GM12878 (cell line): ENCODE data around the gene ARHGDIA. TPM values are rescaled to one million over a fixed set of nuclear protein-coding genes. Genes with fewer than 3 reads are reported as not detected.

Experiments
- BCLAF1 ChIP-seq: fragments of 450-650 bp; IDR thresholded peaks from 2 replicates; pipeline ENCODE4 v1.6.1; 2017; ENCODE audit warnings: antibody characterized with exemption, mild to moderate bottlenecking, moderate library complexity
- BRCA1 ChIP-seq: IDR thresholded peaks from 2 replicates; pipeline ENCODE4 v1.6.1; 2011; ENCODE audit warnings: low read depth, low read length, improper control_type of control experiment
- CHD4 ChIP-seq: fragments of 200-600 bp; sonication (generic); IDR thresholded peaks from 2 replicates; pipeline ENCODE4 v1.6.1; 2016; ENCODE audit warnings: mild to moderate bottlenecking
- CREM ChIP-seq: IDR thresholded peaks from 2 replicates; pipeline ENCODE4 v1.6.1; 2014; ENCODE audit warnings: antibody characterized with exemption, low read depth
- ETV6 ChIP-seq, 2 experiments: fragments of 450-650 bp in 1 of 2; IDR thresholded peaks in 1 of 2; conservative IDR thresholded peaks in 1 of 2; 2 replicates each; pipeline ENCODE4 v1.6.1; 2014; ENCODE audit warnings: antibody characterized with exemption in 1 of 2, borderline replicate concordance in 1 of 2, low read depth in 1 of 2, mild to moderate bottlenecking in 1 of 2, moderate library complexity in 1 of 2
- EZH2 ChIP-seq: IDR thresholded peaks from 2 replicates; pipeline ENCODE4 v1.6.1; 2012; ENCODE audit warnings: low read depth, mild to moderate bottlenecking, control low read depth, inconsistent platforms, low read length, borderline replicate concordance; ENCODE audit not compliant: control insufficient read depth
- FOXK2 ChIP-seq: fragments of 450-650 bp; IDR thresholded peaks from 2 replicates; pipeline ENCODE4 v1.6.1; 2017; ENCODE audit warnings: mild to moderate bottlenecking, moderate library complexity
- HSF1 ChIP-seq: fragments of 150-350 bp; IDR thresholded peaks from 2 replicates; pipeline ENCODE4 v1.6.1; 2014; ENCODE audit warnings: mild to moderate bottlenecking, low read depth, low read length
- LARP7 ChIP-seq: fragments of 450-650 bp; IDR thresholded peaks from 2 replicates; pipeline ENCODE4 v1.6.1; 2017; ENCODE audit warnings: mild to moderate bottlenecking
- MLLT1 ChIP-seq: fragments of 450-650 bp; IDR thresholded peaks from 2 replicates; pipeline ENCODE4 v1.6.1; 2016; ENCODE audit warnings: mild to moderate bottlenecking
- MYC ChIP-seq: IDR thresholded peaks from 2 replicates; pipeline ENCODE4 v1.6.1; 2011; ENCODE audit warnings: mild to moderate bottlenecking, low read length, moderate library complexity, inconsistent platforms; ENCODE audit not compliant: insufficient read depth, insufficient replicate concordance, insufficient read length, severe bottlenecking
- NFIC ChIP-seq: IDR thresholded peaks from 2 replicates; pipeline ENCODE4 v1.6.1; 2012; ENCODE audit warnings: low read depth, mild to moderate bottlenecking, inconsistent platforms, low read length, moderate library complexity
- NFYB ChIP-seq: IDR thresholded peaks from 2 replicates; pipeline ENCODE4 v1.6.1; 2011; ENCODE audit warnings: low read depth, mild to moderate bottlenecking, low read length, improper control_type of control experiment, moderate library complexity; ENCODE audit not compliant: insufficient read depth
- PAX5 ChIP-seq: IDR thresholded peaks from 2 replicates; pipeline ENCODE4 v1.6.1; 2011; ENCODE audit warnings: low read depth, low read length, borderline replicate concordance
- POLR2AphosphoS5 ChIP-seq: IDR thresholded peaks from 2 replicates; pipeline ENCODE4 v1.6.1; 2011; ENCODE audit warnings: mild to moderate bottlenecking, low read length, inconsistent platforms
- PRDM15 ChIP-seq: fragments of 450-650 bp; formaldehyde crosslinking; IDR thresholded peaks from 2 replicates; pipeline ENCODE4 v1.4.0; 2020; ENCODE audit warnings: mild to moderate bottlenecking, moderate library complexity
- RUNX3 ChIP-seq: IDR thresholded peaks from 2 replicates; pipeline ENCODE4 v1.6.1; 2012; ENCODE audit warnings: low read length, inconsistent platforms
- SIX5 ChIP-seq: IDR thresholded peaks from 2 replicates; pipeline ENCODE4 v1.6.1; 2011; ENCODE audit warnings: mild to moderate bottlenecking, low read depth, low read length, moderate library complexity; ENCODE audit not compliant: severe bottlenecking
- STAT3 ChIP-seq: IDR thresholded peaks from 2 replicates; pipeline ENCODE4 v1.6.1; 2011; ENCODE audit warnings: low read depth, low read length, improper control_type of control experiment
- WRNIP1 ChIP-seq: IDR thresholded peaks from 2 replicates; pipeline ENCODE4 v1.6.1; 2011; ENCODE audit warnings: low read depth, low read length, improper control_type of control experiment, borderline replicate concordance
- polyA plus RNA-seq, 11 experiments: library from polyadenylated mRNA; depleted of rRNA in 4 of 11; unstranded in 6 of 11; stranded (reverse) in 5 of 11; fragments of >200 nt; fragmentation: Nextera tagmentation in 4 of 11; fragmentation: Illumina TruSeq in 1 of 11; extraction: Ambion mirVana in 4 of 11; extraction: Trizol in 1 of 11; gene quantifications; 1 replicate in 1 of 11; 2 replicates in 10 of 11; pipeline versions ENCODE4 v1.2.1 to v1.2.3, GENCODE V29; 2011 to 2016; ENCODE audit warnings: inconsistent platforms in 2 of 11, missing spikeins in 2 of 11, low read depth in 1 of 11
- total RNA-seq, 4 experiments: library from RNA; depleted of rRNA in 3 of 4; stranded (reverse); fragments of >200 nt in 3 of 4; fragmentation: Illumina TruSeq in 1 of 4; extraction: Trizol in 1 of 4; gene quantifications; 2 replicates each; pipeline versions ENCODE4 v1.2.1 to v1.2.3, GENCODE V29; 2013 to 2021

The ARHGDIA gene
- total and polyA plus RNA-seq, 10 of the 15 experiments (the other 5 are each of a cell fraction or from before 2014, with no cell fraction given) = 17.9 to 552 (median 169) TPM

GRCh38 chr17:81917565-81918332 is 46.6 kb upstream of the ARHGDIA start, which contains the start of gene SIRT7 (continued):
- TF ChIP-seq EZH2 = no peak
- no peak for TF ChIP-seq CHD4
- no peak for TF ChIP-seq RUNX3
- peak; percentile 83 for TF ChIP-seq POLR2AphosphoS5
- no peak for TF ChIP-seq FOXK2
- no peak for TF ChIP-seq PAX5
- TF ChIP-seq WRNIP1 = no peak
- no peak for TF ChIP-seq CREM
- TF ChIP-seq BRCA1 = no peak
- no peak for TF ChIP-seq ETV6 (conservative IDR thresholded peaks at IDR 0.05 in 1 of 2, IDR thresholded peaks at IDR 0.05 in 1 of 2; ENCODE audit: borderline replicate concordance in 1 of 2, low read depth in 1 of 2)
- TF ChIP-seq MYC = peak; percentile 52
- no peak for TF ChIP-seq STAT3
- no peak for TF ChIP-seq NFIC
- no peak for TF ChIP-seq HSF1
- TF ChIP-seq MLLT1 = no peak
- no peak for TF ChIP-seq PRDM15
- TF ChIP-seq LARP7 = peak; percentile 98; the same call in 1 of the 2 replicates
- no peak for TF ChIP-seq SIX5
- TF ChIP-seq BCLAF1 = no peak
- no peak for TF ChIP-seq NFYB
